Stimulated activated CD8-positive, alpha-beta memory T cell treated with anti-CD3 and anti-CD28 coated beads, Interleukin-12 subunit alpha, Interleukin-12 subunit beta, amount 100 ng/mL, for 1 hour (primary cell): Measurements from ENCODE around the gene BLACAT1.

ENCODE experiments used
- DNase-seq: peaks from one replicate; pipeline ENCODE4 v3.0.0-alpha.2; 2020; ENCODE audit warnings: low read depth

Gene BLACAT1

DNA sequence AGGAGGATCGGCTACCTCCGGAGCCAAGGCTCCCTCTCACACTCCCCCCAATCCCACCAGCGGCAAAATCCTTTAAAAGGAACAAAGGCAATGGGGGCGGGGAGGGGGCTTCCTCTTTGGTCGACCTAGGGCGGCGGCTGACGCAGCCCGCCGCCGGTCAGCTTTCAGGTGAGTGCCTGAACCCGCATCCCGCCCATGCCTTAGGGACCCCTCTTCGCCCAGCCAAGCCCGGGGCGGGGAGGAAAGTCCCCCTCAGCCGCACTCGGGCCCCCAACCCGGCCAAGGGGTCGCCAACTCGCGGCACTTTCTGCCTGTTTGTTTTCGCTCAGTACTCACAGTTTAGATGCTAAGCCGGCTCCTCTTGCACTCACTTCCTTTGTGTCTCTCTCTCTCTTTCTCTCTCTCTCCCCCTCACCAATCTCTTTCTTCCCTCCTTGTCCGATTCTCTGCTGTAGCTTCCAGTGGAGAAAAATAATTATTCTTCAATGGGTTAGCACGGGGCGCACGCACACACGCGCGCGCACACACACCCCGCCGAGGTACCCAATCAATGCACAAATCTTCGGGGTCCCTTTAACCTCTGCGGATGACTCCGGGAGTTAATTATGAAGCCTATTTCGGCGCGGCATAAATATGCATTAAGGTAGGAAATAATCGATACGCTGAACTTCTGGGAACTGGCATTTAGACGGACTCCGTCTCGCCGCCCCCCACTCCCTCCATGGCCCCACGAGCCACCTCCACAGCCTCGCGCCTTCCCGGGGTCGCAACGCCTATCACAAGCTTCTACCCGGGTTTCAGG, at the start of gene BLACAT1:
BLACAT1 (minus strand) TSS at position 465 of the 802 bp plus-strand sequence.
- DNase-seq = no peak

DNA sequence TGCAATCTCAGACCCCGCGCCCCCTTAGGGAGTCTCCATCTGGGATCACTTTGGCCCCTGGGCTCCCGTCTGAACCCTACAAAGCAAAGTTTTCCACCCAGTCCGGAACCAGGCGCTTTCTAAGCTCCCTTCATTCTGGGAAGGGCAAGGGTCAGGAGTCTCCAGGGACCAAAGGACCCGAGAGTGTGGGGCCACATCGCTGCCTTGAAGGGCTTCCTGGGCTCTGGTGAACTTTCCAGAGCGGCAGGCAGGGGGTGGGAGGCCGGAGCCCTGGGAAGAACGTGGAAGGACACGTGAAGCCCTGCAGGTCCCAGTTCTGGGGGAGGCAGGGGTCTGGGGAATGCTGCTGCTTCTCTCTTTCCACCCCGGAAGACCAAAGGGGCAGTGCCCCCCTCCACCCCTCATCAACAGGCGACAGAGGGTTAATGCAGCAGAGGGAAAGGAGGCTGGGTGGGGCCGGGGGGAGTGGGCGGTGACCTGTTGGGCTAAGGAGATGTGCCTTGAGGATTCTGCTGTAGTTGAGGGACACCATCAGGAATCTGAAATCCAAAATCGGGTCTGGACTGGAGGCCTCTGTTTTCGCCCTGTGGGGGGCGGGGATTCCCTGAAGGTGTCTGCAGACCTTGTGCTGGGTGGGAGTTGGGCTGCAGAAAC, 49.4 kb upstream of the BLACAT1 start:
- no peak for DNase-seq

DNA sequence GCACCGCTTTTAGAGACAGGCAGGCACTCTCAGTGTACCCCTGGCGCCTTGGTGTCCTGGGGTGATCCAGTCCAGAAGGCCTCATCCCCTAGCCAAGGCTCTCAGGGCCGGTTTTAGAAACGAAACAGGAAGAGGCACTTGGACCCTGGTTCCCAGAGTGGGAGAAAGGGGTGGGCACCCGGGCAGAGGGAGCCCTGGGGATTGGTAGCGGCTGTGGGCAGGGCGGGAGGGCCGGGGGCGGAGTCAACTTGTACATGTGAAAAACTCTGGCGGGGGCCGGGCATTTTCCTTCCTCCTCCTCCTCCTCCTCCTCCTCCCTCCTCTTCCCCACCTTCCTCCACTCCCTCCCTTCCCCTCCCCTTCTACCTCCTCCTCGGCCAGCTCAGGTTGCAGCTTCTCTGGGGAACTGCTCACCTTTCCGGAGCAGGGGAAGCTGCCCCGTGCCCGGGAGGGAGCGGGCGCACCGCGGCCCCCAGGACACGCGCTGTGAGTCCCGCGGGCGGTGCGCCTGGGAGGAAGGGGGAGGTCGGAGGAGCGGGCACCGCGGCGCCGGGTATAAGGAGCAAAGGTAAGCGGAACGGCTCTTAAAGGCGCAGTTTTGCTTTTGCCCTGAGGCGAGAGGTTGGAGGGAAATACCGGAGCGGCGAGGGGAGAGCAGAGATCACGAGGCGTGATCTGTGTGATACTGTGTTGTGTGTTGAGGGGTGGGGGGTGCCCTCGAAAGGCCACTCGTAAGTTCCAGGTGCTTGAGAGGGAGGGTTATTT, 48.6 kb upstream of the BLACAT1 start, which contains the start of gene CDK18:
CDK18 (plus strand) TSS at position 359 of the 765 bp plus-strand sequence. CDS start 18,499 bp downstream, outside the sequence.
- DNase-seq = peak; percentile 21

- DNase-seq = no peak
Measured at GRCh38 chr1:205502992-205503391, 47.1 kb upstream of the BLACAT1 start.

GRCh38 chr1:205502111-205502810, 46.4 kb upstream of the BLACAT1 start:
- no peak for DNase-seq

GRCh38 chr1:205500240-205501233, 44.7 kb upstream of the BLACAT1 start:
- DNase-seq = no peak

DNA sequence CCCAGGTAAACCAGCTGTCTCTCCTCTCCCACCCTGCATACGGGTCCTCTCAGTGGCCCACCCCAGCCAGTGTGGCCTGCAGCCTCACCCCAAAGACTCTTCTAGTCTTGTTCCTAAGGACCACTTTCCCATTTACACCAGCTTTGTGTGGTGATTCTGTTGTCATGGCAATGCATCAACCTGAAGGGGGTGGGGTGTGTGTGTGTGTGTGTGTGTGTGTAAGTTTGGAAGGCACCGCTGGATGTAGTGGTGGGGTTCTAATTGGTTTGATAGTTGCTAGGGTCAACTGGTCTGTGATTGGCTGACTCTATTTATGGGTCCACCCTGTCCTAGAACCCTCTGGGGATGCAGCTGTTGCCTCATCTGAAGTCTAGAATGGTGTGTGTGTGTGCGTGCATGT, 43.9 kb upstream of the BLACAT1 start:
- no peak for DNase-seq

DNA sequence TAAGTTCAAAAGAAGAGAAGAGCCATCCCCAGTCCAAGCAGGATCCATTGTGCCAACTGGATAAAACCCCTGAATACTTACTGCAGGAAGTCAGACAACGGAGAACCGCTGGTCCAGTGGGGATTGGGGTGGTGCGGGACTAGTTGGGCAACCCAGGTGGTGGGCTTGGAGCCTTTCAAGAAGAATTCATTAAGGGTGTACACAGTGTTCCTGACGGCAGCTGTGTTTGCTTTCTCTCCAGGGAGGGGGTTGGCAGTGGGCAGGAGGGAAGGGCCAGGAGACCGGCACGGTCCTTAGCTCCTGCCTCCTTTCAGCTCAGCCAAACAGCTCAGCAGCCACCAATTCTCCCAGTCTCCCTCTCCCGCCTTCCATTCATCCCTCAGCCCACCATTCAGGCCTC, 41.5 kb upstream of the BLACAT1 start:
- DNase-seq = no peak

DNA sequence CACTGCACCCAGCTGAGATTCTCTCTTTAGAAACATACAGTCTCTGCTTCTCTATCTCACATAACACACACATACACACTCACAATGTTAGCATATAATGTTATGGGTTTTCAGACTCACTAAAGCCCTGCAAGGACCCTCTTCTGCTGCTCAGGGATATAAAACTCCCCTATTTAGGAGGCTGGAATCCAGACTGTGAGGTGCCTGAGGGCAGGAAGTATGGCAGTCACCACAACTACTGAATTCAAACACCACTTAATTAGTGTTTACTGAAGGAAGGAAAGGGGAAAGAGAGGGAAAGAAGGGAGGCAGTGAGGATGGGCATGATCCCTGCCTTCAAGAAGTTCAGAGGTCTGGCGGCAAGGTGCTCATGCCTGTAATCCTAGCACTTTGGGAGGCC, 40.8 kb upstream of the BLACAT1 start:
- no peak for DNase-seq

DNA sequence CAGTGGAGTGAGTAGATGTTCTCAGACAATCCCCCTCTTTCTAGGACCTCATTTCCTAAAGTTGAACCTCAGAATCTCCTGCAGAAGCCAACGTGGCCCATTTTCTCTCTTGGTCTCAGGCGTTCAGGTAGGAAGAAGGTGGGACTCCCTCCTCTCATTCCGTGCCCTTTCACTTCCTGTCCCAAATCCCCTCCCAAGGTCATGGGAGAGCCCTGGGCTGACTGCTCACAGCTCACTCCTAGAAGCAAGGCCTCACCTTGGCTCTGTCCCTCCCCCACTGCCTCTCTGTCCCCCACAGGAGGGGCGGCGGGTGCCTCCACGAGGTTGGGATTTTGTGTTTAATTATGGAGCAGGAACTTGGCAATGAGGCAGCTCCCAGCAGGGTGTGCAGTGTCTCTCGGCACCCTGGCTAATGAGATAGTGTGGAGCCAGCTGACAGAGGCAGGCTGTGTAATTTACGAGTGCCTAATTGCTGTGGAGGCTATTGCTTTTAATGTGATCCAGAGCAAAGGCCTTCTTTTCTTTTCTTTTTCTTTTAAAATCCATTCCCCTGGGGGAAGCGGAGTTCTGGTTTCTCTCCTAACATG, 39.5 kb upstream of the BLACAT1 start:
- no peak for DNase-seq

GRCh38 chr1:205494115-205494514, 38.3 kb upstream of the BLACAT1 start:
- no peak for DNase-seq

GRCh38 chr1:205493241-205494085, 37.6 kb upstream of the BLACAT1 start:
- DNase-seq = no peak

GRCh38 chr1:205492774-205493173, 36.9 kb upstream of the BLACAT1 start:
- no peak for DNase-seq

DNA sequence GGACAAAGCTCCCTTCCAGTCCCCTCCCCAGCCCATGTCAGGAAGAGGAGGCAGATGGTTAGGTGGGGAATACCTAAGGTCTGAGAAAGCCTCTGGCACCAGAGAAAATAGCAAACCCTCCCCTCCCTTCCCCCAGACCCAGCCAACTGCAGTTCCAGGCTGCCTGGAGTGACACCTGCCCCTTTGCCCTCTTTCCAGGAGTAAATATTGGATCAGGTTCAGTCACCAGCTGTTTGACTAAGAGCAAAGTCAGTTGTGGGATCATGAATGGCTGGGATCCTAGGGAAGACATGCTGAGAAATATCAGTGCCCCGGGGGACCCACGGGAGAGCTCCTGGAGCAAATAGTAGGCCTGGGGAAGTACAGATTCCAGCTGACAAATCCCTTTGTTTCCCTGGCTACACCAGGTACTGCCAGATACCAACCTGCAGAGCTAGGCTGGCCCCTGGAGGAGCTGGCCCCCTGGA, 36.4 kb upstream of the BLACAT1 start:
- DNase-seq = no peak

- DNase-seq = no peak
Measured at GRCh38 chr1:205491794-205492193, 35.9 kb upstream of the BLACAT1 start.

GRCh38 chr1:205488074-205488723, 32.4 kb upstream of the BLACAT1 start:
- no peak for DNase-seq

DNA sequence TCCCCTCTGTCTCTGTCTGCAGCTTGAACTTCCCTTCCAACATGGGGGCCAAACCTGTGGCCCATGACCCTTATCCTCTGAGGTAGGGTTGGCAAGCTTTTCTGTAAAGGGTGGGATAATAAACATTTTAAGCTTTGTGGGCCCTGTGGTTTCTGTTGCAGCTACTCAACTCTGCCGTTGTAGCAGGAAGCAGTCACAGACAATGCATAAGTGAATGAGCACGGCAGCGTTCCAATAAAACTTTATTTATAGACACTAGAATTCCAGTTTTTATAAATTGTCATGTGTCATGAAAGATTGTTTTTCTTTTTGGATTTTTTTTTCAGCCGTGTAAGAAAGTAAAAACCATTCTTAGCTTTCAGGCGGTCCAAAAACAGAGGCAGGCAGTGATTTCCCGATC, 30.4 kb upstream of the BLACAT1 start:
- no peak for DNase-seq
